SJSA1 (cell line): ENCODE measurements around the gene MRTFA. TPM values are rescaled to one million over a fixed set of nuclear protein-coding genes. Genes with fewer than 3 reads are reported as not detected.
"Not testable (repeated sequence)": the region's sequence is repeated elsewhere in the genome, so short reads cannot be mapped to it uniquely, and the experiment has no call there.

Experiments used
- DNase-seq, 2 experiments: peaks; one replicate each; pipeline ENCODE4 v3.0.0-alpha.2; 2015 to 2020; ENCODE audit warnings: low spot score in 2 of 2, low read depth in 1 of 2
- H3K27ac ChIP-seq: fragments of 250-450 bp; sonication (Bioruptor Pico); 2 replicates; pipeline ENCODE4 v1.5.1; 2020; ENCODE audit warnings: mild to moderate bottlenecking, moderate library complexity
- H3K27me3 ChIP-seq: fragments of 250-450 bp; sonication (Bioruptor Pico); replicated peaks from 2 replicates; pipeline ENCODE4 v1.5.1; 2020; ENCODE audit warnings: mild to moderate bottlenecking, moderate library complexity
- H3K36me3 ChIP-seq: fragments of 250-450 bp; sonication (Bioruptor Pico); 2 replicates; pipeline ENCODE4 v1.5.1; 2020; ENCODE audit warnings: mild to moderate bottlenecking
- H3K4me1 ChIP-seq: fragments of 250-450 bp; sonication (Bioruptor Pico); replicated peaks from 2 replicates; pipeline ENCODE4 v1.6.1; 2021; ENCODE audit warnings: mild to moderate bottlenecking
- H3K4me3 ChIP-seq: fragments of 250-450 bp; sonication (Bioruptor Pico); 2 replicates; pipeline ENCODE4 v1.5.1; 2020; ENCODE audit warnings: mild to moderate bottlenecking
- H3K9me3 ChIP-seq: fragments of 250-450 bp; sonication (Bioruptor Pico); replicated peaks from 2 replicates; pipeline ENCODE4 v1.5.1; 2020; ENCODE audit warnings: mild to moderate bottlenecking
- total RNA-seq: library from RNA; depleted of rRNA; stranded (reverse); fragments of >200 nt; shearing (Covaris generic); gene quantifications from 2 replicates; pipeline ENCODE4 v1.2.3, GENCODE V29; 2014

MRTFA gene
- total RNA-seq, 1 experiment from 2014 or later = 27.8 TPM

DNA sequence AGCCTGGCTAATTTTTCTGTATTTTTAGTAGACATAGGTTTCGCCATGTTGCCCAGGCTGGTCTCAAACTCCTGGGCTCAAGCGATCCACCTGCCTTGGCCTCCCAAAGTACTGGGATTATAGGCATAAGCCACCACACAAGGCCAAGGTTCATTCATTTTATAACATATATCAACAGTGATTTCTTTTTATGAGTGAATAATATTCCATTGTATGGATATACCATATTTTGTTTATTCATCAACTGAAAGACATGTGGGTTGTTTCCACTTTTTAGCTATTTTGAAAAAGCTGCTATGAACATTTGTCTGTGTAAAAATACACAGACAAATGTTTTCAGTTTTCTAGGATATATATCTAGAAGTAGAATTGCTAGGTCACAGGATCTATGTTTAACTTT is 116.0 kb downstream of the MRTFA start:
- peaks cover 11% of the 10 kb centered on the region for H3K4me1 ChIP-seq
- no peaks in the 10 kb centered on the region for H3K9me3 ChIP-seq
- peaks cover 7% of the 10 kb centered on the region; the same call in 1 of the 2 replicates for H3K36me3 ChIP-seq
- no peaks in the 10 kb centered on the region; the same call in 1 of the 2 replicates for H3K27me3 ChIP-seq
- H3K4me3 ChIP-seq = no peak overlapping the region
- DNase-seq = no peak
- no peak overlapping the region for H3K27ac ChIP-seq

DNA sequence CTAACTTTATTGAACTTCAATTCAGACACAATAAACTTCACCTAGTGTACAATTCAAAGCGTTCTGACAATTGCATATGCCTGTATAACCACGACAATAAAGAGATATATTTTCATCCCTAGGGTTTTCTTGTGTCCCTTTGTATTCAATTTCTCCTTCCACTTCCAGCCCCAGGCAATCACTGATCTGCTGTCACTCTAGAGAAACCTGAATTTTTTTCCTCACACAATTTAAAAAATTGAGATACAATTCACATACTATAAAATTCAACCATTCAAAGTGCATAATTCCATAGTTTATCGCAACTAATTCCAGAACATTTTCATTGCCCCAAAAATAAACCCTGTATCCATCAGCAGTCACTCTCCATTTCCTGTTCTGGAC is 116.6 kb downstream of the MRTFA start:
- Histone ChIP-seq H3K36me3 (peaks cover 7% of the 10 kb centered on the region; the same call in 1 of the 2 replicates), H3K27me3 (no peaks in the 10 kb centered on the region), H3K4me1 (peaks cover 8% of the 10 kb centered on the region), H3K27ac (no peak overlapping the region), H3K9me3 (no peaks in the 10 kb centered on the region), H3K4me3 (no peak overlapping the region)
- DNase-seq = no peak

DNA sequence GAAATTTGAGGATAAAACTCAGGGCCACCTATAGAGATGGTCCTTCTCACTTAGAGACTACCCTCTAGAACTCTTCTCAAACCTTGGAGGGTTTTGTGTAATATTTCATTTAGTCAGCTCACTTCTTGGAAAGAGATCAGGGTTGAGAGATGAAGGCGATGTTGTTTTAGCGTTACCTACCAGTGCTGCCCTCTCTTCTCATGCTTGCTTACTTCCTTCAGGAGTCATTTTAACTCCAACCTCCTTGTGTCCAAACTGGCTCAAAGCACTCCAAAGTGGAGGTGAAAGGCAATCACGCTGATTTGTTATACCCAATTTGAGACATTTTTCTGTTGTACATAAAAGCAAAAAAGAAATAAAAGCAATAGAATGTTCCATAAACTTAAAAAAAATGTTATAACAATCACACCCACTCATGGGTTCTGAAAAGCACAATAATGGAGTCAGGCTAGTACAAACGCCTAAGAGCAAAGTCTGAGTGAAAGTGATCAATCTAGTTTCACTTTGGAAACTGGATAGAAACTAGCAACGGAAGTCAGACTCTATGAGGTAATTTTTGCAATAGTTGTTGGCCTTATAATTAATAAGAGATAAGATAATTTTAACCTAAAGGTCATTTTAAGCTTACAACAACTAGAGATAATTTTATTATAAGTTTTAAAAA is 117.1 kb downstream of the MRTFA start:
- no peak for DNase-seq
- H3K4me3 ChIP-seq = no peak overlapping the region
- no peaks in the 10 kb centered on the region for H3K9me3 ChIP-seq
- peaks cover 2% of the 10 kb centered on the region for H3K4me1 ChIP-seq
- H3K27ac ChIP-seq = no peak overlapping the region
- no peaks in the 10 kb centered on the region for H3K27me3 ChIP-seq
- peaks cover 7% of the 10 kb centered on the region; the same call in 1 of the 2 replicates for H3K36me3 ChIP-seq

DNA sequence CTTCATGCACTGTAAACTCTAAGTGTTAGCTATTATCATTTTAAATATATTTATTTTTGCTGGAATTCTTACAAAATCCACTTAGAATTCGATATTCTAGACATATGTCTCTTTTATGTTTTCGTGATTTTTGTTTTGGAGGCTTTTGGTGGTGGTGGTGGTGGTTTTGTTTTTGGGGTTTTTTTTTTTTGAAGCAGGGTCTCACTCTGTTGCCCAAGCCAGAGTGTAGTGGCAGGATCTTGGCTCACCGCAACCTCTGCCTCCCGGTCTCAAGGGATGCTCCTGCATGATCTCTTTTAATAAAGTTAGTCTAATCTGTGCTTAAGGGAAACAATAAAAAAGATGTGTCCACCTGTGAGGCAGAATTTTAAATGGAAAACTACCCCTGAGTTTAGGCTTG is 117.7 kb downstream of the MRTFA start:
- no peaks in the 10 kb centered on the region for H3K9me3 ChIP-seq
- no peaks in the 10 kb centered on the region for H3K4me1 ChIP-seq
- H3K36me3 ChIP-seq = peaks cover 7% of the 10 kb centered on the region; the same call in 1 of the 2 replicates
- no peak for DNase-seq
- H3K4me3 ChIP-seq = no peak overlapping the region
- H3K27ac ChIP-seq = no peak overlapping the region
- H3K27me3 ChIP-seq = no peaks in the 10 kb centered on the region

DNA sequence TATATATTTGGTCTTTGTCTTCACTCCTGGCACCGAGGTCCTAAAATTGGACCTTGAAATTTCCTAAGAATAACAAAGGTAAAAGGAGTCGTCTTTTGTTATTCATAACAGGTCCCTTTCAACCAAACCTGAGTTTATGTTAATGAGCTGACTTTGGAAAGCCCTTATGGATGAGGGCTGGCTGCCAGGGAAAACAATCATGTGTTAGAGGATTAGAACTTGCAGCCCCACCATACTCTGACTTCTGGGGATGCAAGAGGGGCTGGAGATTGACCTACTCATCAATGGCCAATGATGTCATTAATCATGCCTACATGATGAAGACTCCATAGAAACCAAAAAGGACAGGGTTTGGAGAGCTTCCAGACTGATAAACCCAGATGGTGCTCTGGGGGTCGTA is 118.9 kb downstream of the MRTFA start:
- DNase-seq = no peak
- peaks cover 6% of the 10 kb centered on the region for H3K4me1 ChIP-seq
- no peaks in the 10 kb centered on the region for H3K9me3 ChIP-seq
- H3K27ac ChIP-seq = no peak overlapping the region
- H3K36me3 ChIP-seq = peaks cover 5% of the 10 kb centered on the region; the same call in 1 of the 2 replicates
- H3K4me3 ChIP-seq = no peak overlapping the region
- H3K27me3 ChIP-seq = no peaks in the 10 kb centered on the region

DNA sequence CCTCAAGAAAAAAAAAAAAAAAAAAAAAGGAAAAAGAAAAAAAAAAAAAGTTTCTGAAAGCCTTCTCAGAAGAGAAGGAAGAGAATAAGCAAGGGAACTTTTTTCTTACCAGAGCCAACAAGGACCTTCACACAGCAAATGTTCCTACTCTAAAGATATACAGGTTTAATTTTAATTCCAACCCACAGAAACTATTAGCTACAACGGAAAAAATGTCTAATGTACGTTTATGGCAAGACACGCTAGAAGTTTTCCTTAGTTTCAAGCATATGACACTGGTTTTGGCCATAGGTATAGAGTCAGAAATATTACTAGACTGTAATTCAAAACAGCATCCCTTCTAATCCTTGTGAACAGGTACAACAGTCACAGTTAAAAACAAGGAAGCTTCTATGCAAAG is 120.1 kb downstream of the MRTFA start:
- Histone ChIP-seq H3K9me3 (no peaks in the 10 kb centered on the region), H3K27ac (no peak overlapping the region), H3K4me3 (no peak overlapping the region), H3K36me3 (peaks cover 5% of the 10 kb centered on the region; the same call in 1 of the 2 replicates), H3K4me1 (peaks cover 18% of the 10 kb centered on the region), H3K27me3 (no peaks in the 10 kb centered on the region)
- no peak for DNase-seq

DNA sequence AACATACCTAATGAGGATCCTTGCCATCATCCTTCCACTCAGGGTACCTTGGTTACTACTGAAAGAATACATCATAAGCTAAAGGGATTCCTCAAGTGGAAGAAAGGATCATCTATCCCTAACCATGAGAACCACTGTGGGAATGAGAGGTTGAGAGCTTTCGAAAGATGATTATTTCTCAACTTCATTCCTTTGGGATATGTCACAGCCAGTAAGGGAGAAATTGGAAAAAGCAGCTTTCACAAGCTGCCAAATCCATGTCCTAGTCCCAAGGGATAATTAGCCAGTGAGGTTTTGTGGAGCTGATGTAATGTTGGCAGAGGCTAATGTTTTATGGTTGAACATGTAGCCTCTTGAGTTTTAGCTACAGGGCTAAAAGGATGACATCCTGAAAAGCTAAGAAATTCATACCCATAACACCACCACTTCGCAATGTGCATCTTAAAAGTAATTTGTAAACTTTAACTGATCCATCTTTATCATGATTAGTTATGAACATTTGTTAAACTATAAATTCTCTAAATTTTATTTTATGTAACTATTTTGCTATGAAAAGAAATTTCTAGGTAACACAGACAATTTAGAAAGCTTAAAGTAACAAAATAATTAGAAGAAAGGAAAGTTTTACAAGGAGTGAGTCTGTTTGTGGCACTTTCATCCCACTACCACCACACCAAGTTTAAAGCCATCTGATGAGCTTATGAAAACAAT is 123.9 kb downstream of the MRTFA start:
- Histone ChIP-seq H3K9me3 (no peaks in the 10 kb centered on the region), H3K36me3 (no peaks in the 10 kb centered on the region; the same call in 1 of the 2 replicates), H3K4me1 (peaks cover 57% of the 10 kb centered on the region), H3K27me3 (no peaks in the 10 kb centered on the region), H3K4me3 (no peak overlapping the region), H3K27ac (peak overlapping the region; percentile 42; the same call in 1 of the 2 replicates)
- DNase-seq = peak in 1 of 2 experiments; percentile 73

DNA sequence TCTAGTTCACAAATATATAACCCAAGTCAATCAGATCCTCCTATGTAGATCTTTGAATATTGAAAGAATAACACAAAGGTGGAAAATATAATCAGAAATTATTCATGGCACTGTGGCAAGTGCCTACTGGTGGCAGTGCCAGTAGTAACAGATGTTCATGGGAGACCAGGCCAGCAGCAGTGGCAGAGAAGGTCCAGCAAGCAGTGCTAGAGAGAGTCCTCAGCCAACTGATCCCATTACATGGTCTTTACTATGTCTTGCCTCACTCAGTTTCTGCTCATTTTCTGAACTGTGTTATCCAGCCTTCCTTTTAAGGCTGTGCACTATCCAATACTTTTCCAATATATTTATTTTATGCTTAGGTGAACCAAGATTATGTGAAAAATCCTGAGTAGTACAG is 124.9 kb downstream of the MRTFA start:
- H3K4me1 ChIP-seq = peaks cover 63% of the 10 kb centered on the region
- no peaks in the 10 kb centered on the region for H3K9me3 ChIP-seq
- H3K27ac ChIP-seq = no peak overlapping the region; the same call in 1 of the 2 replicates
- no peaks in the 10 kb centered on the region; the same call in 1 of the 2 replicates for H3K36me3 ChIP-seq
- H3K4me3 ChIP-seq = no peak overlapping the region
- no peaks in the 10 kb centered on the region for H3K27me3 ChIP-seq
- DNase-seq = no peak

DNA sequence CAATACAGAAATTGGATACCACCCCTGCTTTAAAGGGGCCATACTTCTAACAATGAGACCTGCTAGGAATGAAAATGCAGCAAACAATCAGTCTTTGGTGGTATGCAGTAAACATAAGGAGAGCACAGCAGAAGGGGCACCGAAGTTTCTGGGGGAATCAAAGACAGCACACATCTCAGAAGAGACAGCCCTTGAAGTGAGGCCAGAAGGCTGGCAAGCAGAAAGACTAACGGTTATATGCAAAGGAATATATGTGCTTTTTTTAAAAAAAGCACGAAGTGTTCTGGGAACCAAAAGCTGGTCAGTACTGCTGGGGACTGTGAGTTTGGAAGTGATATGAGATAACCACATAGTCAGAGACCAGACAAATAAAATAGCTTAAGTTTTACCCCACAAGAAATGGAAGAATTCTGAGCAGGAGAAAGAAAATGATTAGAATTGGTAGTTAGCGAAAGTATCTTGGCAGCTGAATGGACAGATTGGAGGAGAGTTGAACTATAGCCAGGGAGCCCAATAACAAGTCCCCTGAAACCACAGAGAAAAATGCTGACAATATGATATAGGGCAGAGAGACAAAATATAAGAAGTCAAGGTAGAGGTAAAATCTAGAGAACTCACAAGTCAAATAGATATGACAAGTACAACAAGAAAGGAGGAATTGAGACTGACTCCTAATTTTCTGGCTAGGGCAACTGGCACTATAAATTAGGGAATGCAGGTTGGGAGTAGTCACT is 125.7 kb downstream of the MRTFA start:
- H3K4me1 ChIP-seq = peaks cover 67% of the 10 kb centered on the region
- no peaks in the 10 kb centered on the region for H3K9me3 ChIP-seq
- no peaks in the 10 kb centered on the region for H3K36me3 ChIP-seq
- no peaks in the 10 kb centered on the region for H3K27me3 ChIP-seq
- no peak overlapping the region for H3K4me3 ChIP-seq
- no peak for DNase-seq
- H3K27ac ChIP-seq = no peak overlapping the region

DNA sequence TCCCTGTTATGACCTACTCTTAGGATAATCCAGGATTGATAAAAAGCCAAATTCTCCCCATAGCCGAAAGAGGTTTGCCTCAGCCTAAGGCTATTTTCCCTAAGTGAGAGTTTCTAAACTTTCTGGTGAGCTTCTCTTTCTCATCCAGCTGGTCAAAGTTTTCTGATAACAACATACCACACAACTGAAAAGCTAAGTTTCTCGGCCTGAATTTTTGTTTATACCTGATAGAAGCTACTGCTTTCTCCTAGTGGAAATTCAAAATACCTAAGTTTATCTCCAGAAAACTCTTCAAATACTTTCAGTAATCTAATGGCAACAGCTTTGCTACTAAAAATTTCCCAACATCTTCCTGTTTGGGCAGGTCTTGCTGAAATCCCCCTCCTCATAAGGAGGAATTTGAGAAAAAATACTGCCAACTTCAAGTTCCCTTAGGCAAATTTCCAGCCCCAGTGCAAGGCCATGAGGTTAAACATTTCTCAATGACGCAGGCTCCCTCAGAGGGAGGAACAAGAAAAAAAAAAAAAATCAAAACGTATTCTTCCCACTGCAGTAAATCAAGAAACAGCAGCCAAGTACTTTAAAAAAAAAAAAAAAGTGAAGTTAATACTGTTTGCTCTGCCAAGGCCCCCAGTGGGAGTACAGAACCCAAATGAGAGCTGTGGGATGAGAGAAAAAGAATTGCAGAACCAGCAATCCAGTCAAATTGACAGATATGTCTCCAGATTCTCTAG is 127.0 kb downstream of the MRTFA start:
- H3K4me3 ChIP-seq = no peak overlapping the region
- H3K4me1 ChIP-seq = peaks cover 76% of the 10 kb centered on the region
- H3K9me3 ChIP-seq = no peaks in the 10 kb centered on the region
- H3K27me3 ChIP-seq = no peaks in the 10 kb centered on the region
- peak overlapping the region; percentile 58 for H3K27ac ChIP-seq
- no peaks in the 10 kb centered on the region for H3K36me3 ChIP-seq
- DNase-seq = no peak

DNA sequence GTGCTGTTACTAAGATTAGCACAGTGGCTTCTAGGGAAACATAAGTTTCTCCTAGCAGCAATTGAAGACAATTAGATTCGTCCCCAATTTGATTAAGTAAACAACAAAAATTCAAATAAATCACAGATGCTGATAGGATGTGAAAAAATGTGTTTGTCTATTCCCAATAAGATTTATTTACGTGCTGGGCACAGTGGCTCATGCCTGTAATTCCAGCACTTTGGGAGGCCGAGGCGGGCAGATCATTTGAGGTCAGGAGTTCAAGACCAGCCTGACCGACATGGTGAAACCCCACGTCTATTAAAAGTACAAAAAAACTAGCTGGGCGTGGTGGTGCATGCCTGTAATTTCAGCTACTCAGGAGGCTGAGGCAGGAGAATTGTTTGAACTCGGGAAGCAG is 128.5 kb downstream of the MRTFA start:
- H3K27ac ChIP-seq, H3K27me3 ChIP-seq, H3K4me3 ChIP-seq, DNase-seq, H3K36me3 ChIP-seq, H3K9me3 ChIP-seq: not testable (repeated sequence)
- peaks cover 79% of the 10 kb centered on the region for H3K4me1 ChIP-seq

DNA sequence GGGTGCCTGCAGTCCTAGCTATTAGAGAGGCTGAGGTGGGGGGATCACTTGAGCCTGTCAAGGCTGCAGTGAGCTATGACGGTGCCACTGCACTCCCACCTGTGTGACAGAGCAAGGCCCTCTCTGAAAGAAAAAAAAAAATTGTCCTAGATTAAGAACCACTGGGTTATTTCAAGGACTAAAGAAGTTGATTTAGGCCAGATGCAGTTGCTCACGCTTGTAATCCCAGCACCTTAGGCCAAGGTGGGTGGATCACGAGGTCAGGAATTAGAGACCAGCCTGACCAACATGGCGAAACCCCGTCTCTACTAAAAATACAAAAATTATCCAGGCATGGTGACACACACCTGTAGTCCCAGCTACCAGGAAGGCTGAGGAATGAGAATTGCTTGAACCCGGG is 129.0 kb downstream of the MRTFA start:
- Histone ChIP-seq H3K36me3 (no peaks in the 10 kb centered on the region), H3K4me1 (peaks cover 74% of the 10 kb centered on the region), H3K9me3 (no peaks in the 10 kb centered on the region), H3K4me3 (no peak overlapping the region), H3K27me3 (no peaks in the 10 kb centered on the region), H3K27ac (no peak overlapping the region)
- no peak for DNase-seq

DNA sequence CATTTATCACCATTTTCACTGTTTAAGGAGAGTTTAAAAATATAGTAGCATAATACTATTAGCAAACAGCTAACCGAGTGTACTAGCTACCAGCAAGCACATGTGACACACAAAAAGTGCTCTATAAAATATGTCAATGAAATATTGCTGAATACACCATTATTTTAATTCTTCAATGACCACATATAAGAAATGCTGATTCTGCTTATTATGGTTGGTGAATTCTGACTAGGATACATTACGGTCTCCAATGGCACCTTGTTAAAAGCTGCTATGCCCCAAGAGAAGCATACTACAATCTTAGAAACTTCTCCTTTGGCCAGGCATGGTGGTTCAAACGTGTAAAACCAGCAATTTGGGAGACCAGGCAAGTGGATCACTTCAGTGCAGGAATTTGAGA is 129.8 kb downstream of the MRTFA start:
- H3K27me3 ChIP-seq = no peaks in the 10 kb centered on the region
- DNase-seq = no peak
- no peaks in the 10 kb centered on the region for H3K9me3 ChIP-seq
- no peak overlapping the region for H3K4me3 ChIP-seq
- H3K27ac ChIP-seq = no peak overlapping the region
- H3K4me1 ChIP-seq = peaks cover 67% of the 10 kb centered on the region
- H3K36me3 ChIP-seq = no peaks in the 10 kb centered on the region
